ENCODE results near the gene ABHD5. TPM values are rescaled to one million over a fixed set of nuclear protein-coding genes. Genes with fewer than 3 reads are reported as not detected.

The ABHD5 gene
- total and polyA plus RNA-seq, 2 of the 13 experiments (the other 11 are each of a cell fraction or from before 2014, with no cell fraction given): 4.5 to 13.3 TPM

DNA sequence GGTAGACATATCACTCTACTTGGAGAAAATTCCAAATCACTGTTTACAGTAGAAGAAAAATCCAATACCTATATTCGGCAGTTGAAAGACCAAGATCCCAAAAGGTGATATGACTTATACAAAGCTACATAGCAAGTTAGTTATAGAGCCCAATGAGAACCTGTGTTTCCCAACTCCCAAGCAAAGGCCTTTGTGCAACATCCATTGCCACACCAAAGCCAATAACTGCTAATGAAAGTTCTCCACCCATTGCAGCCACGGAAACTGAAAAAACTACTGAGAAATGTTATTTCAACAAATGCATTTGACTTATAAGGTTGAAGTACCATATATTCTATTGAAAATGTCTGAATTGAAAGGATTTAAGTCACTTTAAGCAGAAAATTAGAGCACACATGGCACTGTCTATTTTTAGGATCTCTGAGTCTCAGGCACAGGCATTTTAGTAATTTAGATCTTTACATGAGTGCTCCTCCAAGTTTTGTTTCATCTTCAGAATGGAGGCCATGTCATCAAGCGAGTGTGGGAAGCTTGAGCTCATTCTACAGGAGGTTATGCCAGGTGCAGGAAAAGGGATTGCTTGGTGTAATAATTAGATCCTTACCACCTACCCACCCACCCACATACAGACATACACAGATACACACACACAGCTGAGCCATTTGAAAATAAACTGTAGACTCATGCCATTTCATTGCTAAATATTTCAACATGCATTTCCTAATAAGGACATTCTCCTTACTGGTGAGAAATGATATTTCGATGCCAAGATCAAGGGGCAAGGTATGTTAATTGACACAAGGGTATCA is 49.2 kb upstream of the ABHD5 start:
- Histone ChIP-seq H4K20me1 (ENCODE audit: insufficient read depth, low read length) (no peaks in the 10 kb centered on the region), H3K36me3 (replicated peaks in 1 of 2; ENCODE audit: control insufficient read depth in 1 of 2, insufficient read depth in 2 of 2, low read length in 2 of 2) (no peaks in the 10 kb centered on the region), H3K4me1 (ENCODE audit: insufficient read depth, low read length) (peaks cover 11% of the 10 kb centered on the region), H3K4me3 (replicated peaks in 1 of 3; ENCODE audit: insufficient read depth in 1 of 3, low read depth in 2 of 3, low read length in 3 of 3) (no peak overlapping the region), H2AFZ (ENCODE audit: low read length) (no peak overlapping the region), H3K27me3 (ENCODE audit: control insufficient read depth in 1 of 2, insufficient read depth in 2 of 2, low read length in 2 of 2) (no peaks in the 10 kb centered on the region), H3K9me3 (ENCODE audit: low read length) (no peaks in the 10 kb centered on the region), H3K27ac (ENCODE audit: extremely low read length, insufficient read depth, low read length) (no peak overlapping the region), H3K4me2 (ENCODE audit: low read depth, low read length) (no peak overlapping the region), H3K9ac (ENCODE audit: insufficient read depth, low read depth, low read length) (no peak overlapping the region), H3K79me2 (ENCODE audit: insufficient read depth, low read length) (no peaks in the 10 kb centered on the region)
- in situ Hi-C loops (cut with HindIII; ENCODE audit: extremely low pct_ligation_motif_present, low pct_unique_long_range_greater_than_20kb) (no loop called here), intact Hi-C loops (cut with micrococcal nuclease; ENCODE audit: unreplicated experiment) (no loop called here)
- DNase-seq (ENCODE audit: low spot score): no peak
- no TSS peak for BruUV-seq (replicated peaks)
- ChIA-PET CTCF (ENCODE audit: low intra/inter-chr PET ratio, low total read pairs) (no interaction called here), POLR2A (no interaction called here)
- no peak for FAIRE-seq
- WGBS (ENCODE audit: low lambda C conversion rate): under 1% methylated on average over 4 of the region's 4 CpGs
- ATAC-seq: no peak
- no peak for TF ChIP-seq EEA1 (CRISPR knock-in tag; IDR thresholded peaks at IDR 0.05; ENCODE audit: borderline replicate concordance)
- peak; percentile 49; the same call in 1 of the 2 replicates for TF ChIP-seq CEBPB (IDR thresholded peaks at IDR 0.05; ENCODE audit: borderline replicate concordance, low read depth, low read length)

DNA sequence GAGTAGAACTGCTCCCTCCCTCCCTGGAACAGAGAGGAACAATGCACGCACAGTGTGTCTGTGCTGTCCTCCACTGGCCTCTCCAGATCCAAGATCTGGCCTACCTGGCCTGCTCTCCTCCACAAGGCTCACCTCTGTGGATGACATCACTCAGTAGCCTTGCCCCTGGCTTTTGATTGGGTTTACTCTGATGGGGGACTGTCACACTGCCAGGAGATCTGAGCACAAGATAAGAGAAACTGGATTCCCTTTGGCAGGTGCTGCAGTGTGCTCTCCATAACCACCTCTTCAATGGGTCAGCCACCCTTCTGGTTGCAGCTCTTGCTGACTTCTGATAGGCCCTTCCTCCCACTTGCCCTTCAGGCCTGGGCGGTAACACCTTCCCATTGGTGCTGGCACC is 46.3 kb upstream of the ABHD5 start:
- Histone ChIP-seq H3K79me2 (ENCODE audit: insufficient read depth, low read length) (no peaks in the 10 kb centered on the region), H3K27ac (ENCODE audit: extremely low read length, insufficient read depth, low read length) (no peak overlapping the region), H3K4me1 (ENCODE audit: insufficient read depth, low read length) (peaks cover 9% of the 10 kb centered on the region; the same call in 1 of the 2 replicates), H3K4me3 (replicated peaks in 1 of 3; ENCODE audit: insufficient read depth in 1 of 3, low read depth in 2 of 3, low read length in 3 of 3) (no peak overlapping the region), H3K36me3 (replicated peaks in 1 of 2; ENCODE audit: control insufficient read depth in 1 of 2, insufficient read depth in 2 of 2, low read length in 2 of 2) (no peaks in the 10 kb centered on the region), H3K4me2 (ENCODE audit: low read depth, low read length) (no peak overlapping the region), H3K27me3 (ENCODE audit: control insufficient read depth in 1 of 2, insufficient read depth in 2 of 2, low read length in 2 of 2) (no peaks in the 10 kb centered on the region), H4K20me1 (ENCODE audit: insufficient read depth, low read length) (no peaks in the 10 kb centered on the region), H3K9me3 (ENCODE audit: low read length) (no peaks in the 10 kb centered on the region), H3K9ac (ENCODE audit: insufficient read depth, low read depth, low read length) (no peak overlapping the region), H2AFZ (ENCODE audit: low read length) (no peak overlapping the region)
- no peak for DNase-seq (ENCODE audit: low spot score)
- no TSS peak for BruUV-seq (replicated peaks)
- POLR2A ChIA-PET: no interaction called here
- ATAC-seq: no peak
- CTCF ChIA-PET (ENCODE audit: low intra/inter-chr PET ratio, low total read pairs): no interaction called here
- TF ChIP-seq, protein P1, sequence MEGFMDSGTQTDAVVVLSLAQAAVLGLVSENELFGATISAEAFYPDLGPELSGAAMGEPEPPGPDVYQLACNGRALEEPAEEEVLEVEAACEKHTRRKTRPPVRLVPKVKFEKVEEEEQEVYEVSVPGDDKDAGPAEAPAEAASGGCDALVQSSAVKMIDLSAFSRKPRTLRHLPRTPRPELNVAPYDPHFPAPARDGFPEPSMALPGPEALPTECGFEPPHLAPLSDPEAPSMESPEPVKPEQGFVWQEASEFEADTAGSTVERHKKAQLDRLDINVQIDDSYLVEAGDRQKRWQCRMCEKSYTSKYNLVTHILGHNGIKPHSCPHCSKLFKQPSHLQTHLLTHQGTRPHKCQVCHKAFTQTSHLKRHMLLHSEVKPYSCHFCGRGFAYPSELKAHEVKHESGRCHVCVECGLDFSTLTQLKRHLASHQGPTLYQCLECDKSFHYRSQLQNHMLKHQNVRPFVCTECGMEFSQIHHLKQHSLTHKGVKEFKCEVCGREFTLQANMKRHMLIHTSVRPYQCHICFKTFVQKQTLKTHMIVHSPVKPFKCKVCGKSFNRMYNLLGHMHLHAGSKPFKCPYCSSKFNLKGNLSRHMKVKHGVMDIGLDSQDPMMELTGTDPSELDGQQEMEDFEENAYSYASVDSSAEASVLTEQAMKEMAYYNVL (CRISPR knock-in tag; IDR thresholded peaks at IDR 0.05; ENCODE audit: borderline replicate concordance): no peak
- TF ChIP-seq RFX5 (IDR thresholded peaks at IDR 0.05; ENCODE audit: low read depth, low read length) (peak; percentile 60), BCL6 (CRISPR knock-in tag; IDR thresholded peaks at IDR 0.05) (no peak)
- TF ChIP-seq, protein P2, sequence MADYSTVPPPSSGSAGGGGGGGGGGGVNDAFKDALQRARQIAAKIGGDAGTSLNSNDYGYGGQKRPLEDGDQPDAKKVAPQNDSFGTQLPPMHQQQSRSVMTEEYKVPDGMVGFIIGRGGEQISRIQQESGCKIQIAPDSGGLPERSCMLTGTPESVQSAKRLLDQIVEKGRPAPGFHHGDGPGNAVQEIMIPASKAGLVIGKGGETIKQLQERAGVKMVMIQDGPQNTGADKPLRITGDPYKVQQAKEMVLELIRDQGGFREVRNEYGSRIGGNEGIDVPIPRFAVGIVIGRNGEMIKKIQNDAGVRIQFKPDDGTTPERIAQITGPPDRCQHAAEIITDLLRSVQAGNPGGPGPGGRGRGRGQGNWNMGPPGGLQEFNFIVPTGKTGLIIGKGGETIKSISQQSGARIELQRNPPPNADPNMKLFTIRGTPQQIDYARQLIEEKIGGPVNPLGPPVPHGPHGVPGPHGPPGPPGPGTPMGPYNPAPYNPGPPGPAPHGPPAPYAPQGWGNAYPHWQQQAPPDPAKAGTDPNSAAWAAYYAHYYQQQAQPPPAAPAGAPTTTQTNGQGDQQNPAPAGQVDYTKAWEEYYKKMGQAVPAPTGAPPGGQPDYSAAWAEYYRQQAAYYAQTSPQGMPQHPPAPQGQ (CRISPR knock-in tag; IDR thresholded peaks at IDR 0.05; ENCODE audit: borderline replicate concordance): no peak
- FAIRE-seq: no peak
- intact Hi-C loops (cut with micrococcal nuclease; ENCODE audit: unreplicated experiment): no loop called here
- in situ Hi-C loops (cut with HindIII; ENCODE audit: extremely low pct_ligation_motif_present, low pct_unique_long_range_greater_than_20kb): no loop called here
- WGBS (ENCODE audit: low lambda C conversion rate): 79% methylated on average over 2 of the region's 2 CpGs

All from HepG2 (cell line).